Measurements from ENCODE around the gene NUDT16L1.

GRCh38 chr16:4681471-4682083, 11.8 kb upstream of the NUDT16L1 start:
- TF ChIP-seq CTCF (IDR thresholded peaks at IDR 0.05; ENCODE audit: low read depth, low read length), result no peak
- TF ChIP-seq EZH2phosphoT487 (IDR thresholded peaks at IDR 0.05; ENCODE audit: low read depth), result no peak

All from OCI-LY3 (cell line).